ENCODE results near the gene ARHGAP26.

GRCh38 chr5:142833517-142834449 lies 63.6 kb downstream of the ARHGAP26 start:
- no peak for TF ChIP-seq CTCF (conservative IDR thresholded peaks at IDR 0.05; ENCODE audit: low read depth in 2 of 2)
- TF ChIP-seq CREB1 (CRISPR knock-in tag; IDR thresholded peaks at IDR 0.05; ENCODE audit: low read depth) = no peak
- no peak for TF ChIP-seq EZH2 (IDR thresholded peaks at IDR 0.05; ENCODE audit: low read depth, unreplicated experiment)
- TF ChIP-seq POLR2AphosphoS5 (IDR thresholded peaks at IDR 0.05; ENCODE audit: low read depth) = no peak
- TF ChIP-seq, protein P1, sequence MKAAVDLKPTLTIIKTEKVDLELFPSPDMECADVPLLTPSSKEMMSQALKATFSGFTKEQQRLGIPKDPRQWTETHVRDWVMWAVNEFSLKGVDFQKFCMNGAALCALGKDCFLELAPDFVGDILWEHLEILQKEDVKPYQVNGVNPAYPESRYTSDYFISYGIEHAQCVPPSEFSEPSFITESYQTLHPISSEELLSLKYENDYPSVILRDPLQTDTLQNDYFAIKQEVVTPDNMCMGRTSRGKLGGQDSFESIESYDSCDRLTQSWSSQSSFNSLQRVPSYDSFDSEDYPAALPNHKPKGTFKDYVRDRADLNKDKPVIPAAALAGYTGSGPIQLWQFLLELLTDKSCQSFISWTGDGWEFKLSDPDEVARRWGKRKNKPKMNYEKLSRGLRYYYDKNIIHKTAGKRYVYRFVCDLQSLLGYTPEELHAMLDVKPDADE (IDR thresholded peaks at IDR 0.05) = no peak

All from GM23338 (cell line).